ENCODE data around the gene PPP5C. TPM values are rescaled to one million over a fixed set of nuclear protein-coding genes. Genes with fewer than 3 reads are reported as not detected.

PPP5C gene
- total RNA-seq, 1 donor from 2014 or later: 57.7 TPM

GRCh38 chr19:46426035-46426505, 79.2 kb downstream of the PPP5C start:
- POLR2A ChIA-PET: no interaction called here
- H3K9me3 Mint-ChIP-seq: no peaks in the 10 kb centered on the region
- no peak for TF ChIP-seq CTCF (IDR thresholded peaks at IDR 0.05)
- no peaks in the 10 kb centered on the region for H3K36me3 Mint-ChIP-seq (ENCODE audit: low read depth)
- H3K27ac Mint-ChIP-seq: no peak overlapping the region
- peaks cover 58% of the 10 kb centered on the region for H3K27me3 Mint-ChIP-seq
- intact Hi-C loops (cut with micrococcal nuclease): no loop called here
- no peak for DNase-seq
- no peak for ATAC-seq (ENCODE audit: low read depth)
- peak overlapping the region; percentile 68 for H3K4me3 Mint-ChIP-seq
- CTCF ChIA-PET: no interaction called here
- peaks cover 26% of the 10 kb centered on the region for H3K4me1 Mint-ChIP-seq

DNA sequence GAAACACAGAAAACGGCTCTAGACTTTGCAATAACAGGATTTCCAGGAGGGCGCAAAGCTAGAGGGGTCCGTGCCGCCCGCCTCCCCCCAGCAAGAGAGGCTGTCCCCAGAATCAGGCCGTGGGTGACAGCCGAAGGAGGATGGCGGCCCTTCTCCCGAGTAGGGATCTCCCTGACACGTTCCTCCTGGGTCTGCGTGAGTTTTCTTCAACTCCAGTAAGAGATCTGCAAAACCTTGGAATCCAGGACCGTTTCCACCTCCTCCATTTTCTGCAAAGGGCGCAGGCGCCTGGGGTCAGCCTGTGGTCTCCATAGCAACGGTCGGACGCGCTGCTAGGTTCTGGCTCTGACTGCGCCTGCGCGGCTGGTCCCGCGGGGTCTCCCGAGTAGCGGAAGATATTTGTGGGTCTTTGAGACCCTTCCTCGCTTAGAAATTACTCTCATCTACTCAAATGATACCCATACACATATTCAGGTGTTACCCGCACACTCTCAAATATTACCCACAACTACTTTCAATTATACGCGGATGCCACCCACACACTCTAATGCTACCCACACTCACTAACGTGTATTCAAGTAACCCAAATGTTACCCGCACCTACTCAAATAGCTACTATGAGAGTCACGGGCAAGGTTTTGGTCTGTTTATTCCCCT, 79.7 kb downstream of the PPP5C start:
- ATAC-seq (ENCODE audit: low read depth): no peak
- no peak for TF ChIP-seq CTCF (IDR thresholded peaks at IDR 0.05)
- Mint-ChIP-seq H3K4me3 (peak overlapping the region; percentile 68), H3K27me3 (peaks cover 61% of the 10 kb centered on the region), H3K4me1 (peaks cover 26% of the 10 kb centered on the region), H3K36me3 (ENCODE audit: low read depth) (no peaks in the 10 kb centered on the region), H3K9me3 (no peaks in the 10 kb centered on the region), H3K27ac (no peak overlapping the region)
- CTCF ChIA-PET: no interaction called here
- POLR2A ChIA-PET: no interaction called here
- intact Hi-C loops (cut with micrococcal nuclease): no loop called here
- no peak for DNase-seq

DNA sequence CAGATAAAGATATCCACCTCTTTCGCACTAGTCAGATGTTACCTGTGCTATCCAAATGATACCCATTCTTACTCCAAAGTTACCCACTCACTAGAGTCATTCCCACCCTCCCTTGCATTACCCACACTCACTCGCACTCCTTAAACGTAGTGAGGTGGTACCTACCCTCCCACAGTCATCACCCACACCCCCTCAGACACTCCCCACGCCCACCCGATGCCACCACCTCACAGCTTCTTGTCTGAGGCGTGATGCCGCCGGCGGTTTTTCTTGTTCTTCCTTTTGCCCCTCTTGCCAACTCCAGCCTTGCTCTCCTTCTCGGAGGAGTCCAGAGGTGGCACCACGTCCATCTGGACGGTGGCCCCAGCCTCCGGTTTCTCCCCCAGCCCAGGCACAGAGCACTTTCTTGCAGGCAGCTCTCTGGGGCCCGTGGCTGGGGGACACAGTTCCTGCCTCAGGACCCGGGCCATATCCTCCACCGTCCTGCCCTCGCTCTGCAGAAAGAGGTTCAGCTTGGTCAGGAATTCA, 80.7 kb downstream of the PPP5C start:
- ATAC-seq (ENCODE audit: low read depth): no peak
- Mint-ChIP-seq H3K4me3 (no peak overlapping the region), H3K9me3 (no peaks in the 10 kb centered on the region), H3K4me1 (peaks cover 26% of the 10 kb centered on the region), H3K36me3 (ENCODE audit: low read depth) (no peaks in the 10 kb centered on the region), H3K27me3 (peaks cover 62% of the 10 kb centered on the region), H3K27ac (no peak overlapping the region)
- no peak for TF ChIP-seq CTCF (IDR thresholded peaks at IDR 0.05)
- intact Hi-C loops (cut with micrococcal nuclease): no loop called here
- DNase-seq: no peak
- ChIA-PET POLR2A (no interaction called here), CTCF (no interaction called here)

- Mint-ChIP-seq H3K27me3 (peaks cover 57% of the 10 kb centered on the region), H3K4me3 (peak within 1 kb of the TSS; percentile 70), H3K36me3 (ENCODE audit: low read depth) (no peaks in the 10 kb centered on the region), H3K9me3 (no peaks in the 10 kb centered on the region), H3K4me1 (peaks cover 26% of the 10 kb centered on the region), H3K27ac (no peak within 1 kb of the TSS)
- ATAC-seq (ENCODE audit: low read depth) (peak; percentile 54), DNase-seq (no peak)
- CTCF ChIA-PET: no interaction called here
- intact Hi-C loops (cut with micrococcal nuclease): no loop called here
- POLR2A ChIA-PET: no interaction called here
- TF ChIP-seq CTCF (IDR thresholded peaks at IDR 0.05): no peak
Observed at GRCh38 chr19:46428239-46429135, 81.6 kb downstream of the PPP5C start, which contains the start of gene PNMA8C. TSS of gene PNMA8C (minus strand) at chr19:46428936. CDS start at chr19:46428359, 577 bp downstream.

GRCh38 chr19:46429999-46430398, 83.1 kb downstream of the PPP5C start:
- Mint-ChIP-seq H3K36me3 (ENCODE audit: low read depth) (no peaks in the 10 kb centered on the region), H3K4me1 (peaks cover 26% of the 10 kb centered on the region), H3K27me3 (peaks cover 62% of the 10 kb centered on the region), H3K27ac (no peak overlapping the region), H3K4me3 (no peak overlapping the region), H3K9me3 (no peaks in the 10 kb centered on the region)
- intact Hi-C loops (cut with micrococcal nuclease): no loop called here
- POLR2A ChIA-PET: no interaction called here
- CTCF ChIA-PET: no interaction called here
- no peak for TF ChIP-seq CTCF (IDR thresholded peaks at IDR 0.05)
- ATAC-seq (ENCODE audit: low read depth): no peak
- DNase-seq: no peak
